Lung microvascular endothelial cell (primary cell): ENCODE measurements around the gene KLHL18. TPM values are rescaled to one million over a fixed set of nuclear protein-coding genes. Genes with fewer than 3 reads are reported as not detected.
"Not testable (repeated sequence)": the region's sequence is repeated elsewhere in the genome, so short reads cannot be mapped to it uniquely, and the experiment has no call there.

Experiments
- DNase-seq, 2 donors: peaks; one replicate each; pipeline versions ENCODE4 v3.0.0 to v3.0.0-alpha.2; 2010; ENCODE audit warnings: low read depth in 2 of 2
- total RNA-seq: library from RNA; depleted of rRNA; stranded (reverse); fragments of >200 nt; gene quantifications from 2 replicates; pipeline ENCODE4 v1.2.1, GENCODE V29; 2014

KLHL18 gene
- total RNA-seq, 1 donor from 2014 or later: 14.9 TPM

- DNase-seq: no peak
These were observed 9.2 kb upstream of the KLHL18 start for GRCh38 chr3:47273564-47273963.

GRCh38 chr3:47274652-47275051, 8.1 kb upstream of the KLHL18 start:
- no peak for DNase-seq

GRCh38 chr3:47276558-47276957, 6.2 kb upstream of the KLHL18 start:
- DNase-seq: no peak

GRCh38 chr3:47280519-47280918, 2.2 kb upstream of the KLHL18 start:
- no peak for DNase-seq

GRCh38 chr3:47283193-47283537, 421 bp downstream of the KLHL18 start:
- DNase-seq: peak; percentile 26 to 28

- peak; percentile 19 to 23 for DNase-seq
These were observed 1.0 kb downstream of the KLHL18 start for GRCh38 chr3:47283591-47284364.

- no peak for DNase-seq
These were observed 6.5 kb downstream of the KLHL18 start for GRCh38 chr3:47288966-47289910.

GRCh38 chr3:47291158-47291753, 8.5 kb downstream of the KLHL18 start:
- no peak for DNase-seq

- not testable (repeated sequence) for DNase-seq
These were observed 9.1 kb downstream of the KLHL18 start for GRCh38 chr3:47291754-47292420.

GRCh38 chr3:47293822-47294221, 11.1 kb downstream of the KLHL18 start:
- DNase-seq: no peak

GRCh38 chr3:47294392-47294791, 11.6 kb downstream of the KLHL18 start:
- no peak for DNase-seq

GRCh38 chr3:47295322-47295721, 12.6 kb downstream of the KLHL18 start:
- no peak for DNase-seq

- DNase-seq: no peak
These were observed 13.2 kb downstream of the KLHL18 start for GRCh38 chr3:47295976-47296375.

GRCh38 chr3:47296562-47297302, 14.0 kb downstream of the KLHL18 start:
- no peak for DNase-seq

GRCh38 chr3:47298439-47298838, 15.7 kb downstream of the KLHL18 start:
- DNase-seq: no peak

- no peak for DNase-seq
These were observed 16.9 kb downstream of the KLHL18 start for GRCh38 chr3:47299381-47300318.

- DNase-seq: no peak
These were observed 18.7 kb downstream of the KLHL18 start for GRCh38 chr3:47301456-47301855.

GRCh38 chr3:47306022-47306421, 23.3 kb downstream of the KLHL18 start:
- DNase-seq: no peak

- DNase-seq: not testable (repeated sequence)
These were observed 26.5 kb downstream of the KLHL18 start for GRCh38 chr3:47309231-47309630.

- no peak for DNase-seq
These were observed 27.6 kb downstream of the KLHL18 start for GRCh38 chr3:47310391-47310790.
